Caki2 (cell line): Measurements from ENCODE around the gene MLIP. TPM values are rescaled to one million over a fixed set of nuclear protein-coding genes. Genes with fewer than 3 reads are reported as not detected.
A peak's percentile ranks its signal among the peaks of the same experiment; 100 is the strongest.
"Not testable (repeated sequence)": the region's sequence is repeated elsewhere in the genome, so short reads cannot be mapped to it uniquely, and the experiment has no call there.

Source experiments
- DNase-seq: peaks from one replicate; pipeline ENCODE4 v3.0.0-alpha.2; 2015; ENCODE audit warnings: low read depth
- in situ Hi-C: cut with HindIII; loops from 2 replicates; pipeline ENCODE4 v1.10.0; 2016; ENCODE audit warnings: low sequenced_read_pairs, low pct_unique_long_range_greater_than_20kb, mixed read lengths
- total RNA-seq: library from RNA; depleted of rRNA; stranded (reverse); fragments of >200 nt; shearing (Covaris generic); gene quantifications from 2 replicates; pipeline ENCODE4 v1.2.3, GENCODE V29; 2014; ENCODE audit warnings: low replicate concordance

MLIP gene
- total RNA-seq, 1 experiment from 2014 or later: not detected

GRCh38 chr6:54194067-54194466 lies 82.8 kb downstream of the MLIP start:
- no peak for DNase-seq
- in situ Hi-C loops: no loop called here

GRCh38 chr6:54195637-54196036 lies 84.4 kb downstream of the MLIP start:
- DNase-seq: no peak
- in situ Hi-C loops: no loop called here

GRCh38 chr6:54196905-54197304 lies 85.7 kb downstream of the MLIP start:
- DNase-seq: no peak
- in situ Hi-C loops: no loop called here

- in situ Hi-C loops: no loop called here
- no peak for DNase-seq
Observed at GRCh38 chr6:54198134-54198533, 86.9 kb downstream of the MLIP start.

- in situ Hi-C loops, DNase-seq: not testable (repeated sequence)
Observed at GRCh38 chr6:54203474-54204035, 92.3 kb downstream of the MLIP start.

- DNase-seq: no peak
- in situ Hi-C loops: no loop called here
Observed at GRCh38 chr6:54204921-54205591, 93.8 kb downstream of the MLIP start.

GRCh38 chr6:54206510-54206909 lies 95.3 kb downstream of the MLIP start:
- DNase-seq: no peak
- in situ Hi-C loops: no loop called here

- in situ Hi-C loops, DNase-seq: not testable (repeated sequence)
Observed at GRCh38 chr6:54209983-54210382, 98.7 kb downstream of the MLIP start.

- in situ Hi-C loops: no loop called here
- DNase-seq: no peak
Observed at GRCh38 chr6:54214286-54214685, 103.0 kb downstream of the MLIP start.

GRCh38 chr6:54216336-54216735 lies 105.1 kb downstream of the MLIP start:
- in situ Hi-C loops: no loop called here
- no peak for DNase-seq

- no peak for DNase-seq
- in situ Hi-C loops: no loop called here
Observed at GRCh38 chr6:54217018-54217417, 105.8 kb downstream of the MLIP start.

- no peak for DNase-seq
- in situ Hi-C loops: no loop called here
Observed at GRCh38 chr6:54222217-54222616, 111.0 kb downstream of the MLIP start.

- DNase-seq: no peak
- in situ Hi-C loops: no loop called here
Observed at GRCh38 chr6:54232703-54233102, 121.5 kb downstream of the MLIP start.

- no peak for DNase-seq
- in situ Hi-C loops: no loop called here
Observed at GRCh38 chr6:54234539-54234938, 123.3 kb downstream of the MLIP start.

- no peak for DNase-seq
- in situ Hi-C loops: no loop called here
Observed at GRCh38 chr6:54236984-54237383, 125.7 kb downstream of the MLIP start.

- in situ Hi-C loops: no loop called here
- no peak for DNase-seq
Observed at GRCh38 chr6:54238396-54238795, 127.2 kb downstream of the MLIP start.

GRCh38 chr6:54243699-54244098 lies 132.5 kb downstream of the MLIP start:
- in situ Hi-C loops: no loop called here

GRCh38 chr6:54244430-54244829 lies 133.2 kb downstream of the MLIP start:
- DNase-seq: peak; percentile 49
- in situ Hi-C loops: no loop called here

More at GRCh38 chr6:54243699-54244098, 132.5 kb downstream of the MLIP start:
- DNase-seq: no peak

GRCh38 chr6:54245265-54245664 lies 134.0 kb downstream of the MLIP start:
- in situ Hi-C loops: no loop called here
- DNase-seq: no peak

GRCh38 chr6:54248319-54248718 lies 137.1 kb downstream of the MLIP start:
- DNase-seq: no peak
- in situ Hi-C loops: no loop called here
